Measurements from ENCODE around the gene PIGP. TPM values are rescaled to one million over a fixed set of nuclear protein-coding genes. Genes with fewer than 3 reads are reported as not detected.

The PIGP gene
- total and polyA plus RNA-seq, 9 of the 15 experiments (the other 6 are each of a cell fraction or from before 2014, with no cell fraction given): 18.3 to 122 (median 35.6) TPM

DNA sequence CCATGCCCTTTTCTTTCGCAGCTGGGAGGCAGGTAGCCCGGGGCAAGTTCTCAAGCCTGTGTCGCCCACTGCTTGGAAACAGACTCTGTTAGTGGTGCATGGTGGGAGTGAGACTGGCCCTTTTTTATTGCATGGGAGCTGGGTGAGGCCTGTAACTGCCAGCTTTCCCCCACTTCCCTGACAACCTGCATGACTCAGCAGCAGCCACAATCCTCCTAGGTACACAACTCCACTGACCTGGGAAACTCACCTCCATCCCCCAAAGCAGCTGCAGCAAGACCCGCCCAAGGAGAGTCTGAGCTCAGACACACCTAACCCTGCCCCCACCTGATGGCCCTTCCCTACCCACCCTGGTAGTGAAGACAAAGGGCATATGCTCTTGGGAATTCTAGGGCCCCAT is 25.8 kb downstream of the PIGP start (continued):
- TF ChIP-seq GATAD2B (IDR thresholded peaks at IDR 0.05; ENCODE audit: borderline replicate concordance) (no peak), RFX5 (IDR thresholded peaks at IDR 0.05; ENCODE audit: low read depth, low read length) (no peak), ZNF239 (CRISPR knock-in tag; IDR thresholded peaks at IDR 0.05) (no peak), MAFG (tag; conservative IDR thresholded peaks at IDR 0.05) (peak; percentile 17; the same call in 1 of the 2 replicates), NFE2 (IDR thresholded peaks at IDR 0.05; ENCODE audit: low read depth) (peak; percentile 50)
- TF ChIP-seq, protein P1, sequence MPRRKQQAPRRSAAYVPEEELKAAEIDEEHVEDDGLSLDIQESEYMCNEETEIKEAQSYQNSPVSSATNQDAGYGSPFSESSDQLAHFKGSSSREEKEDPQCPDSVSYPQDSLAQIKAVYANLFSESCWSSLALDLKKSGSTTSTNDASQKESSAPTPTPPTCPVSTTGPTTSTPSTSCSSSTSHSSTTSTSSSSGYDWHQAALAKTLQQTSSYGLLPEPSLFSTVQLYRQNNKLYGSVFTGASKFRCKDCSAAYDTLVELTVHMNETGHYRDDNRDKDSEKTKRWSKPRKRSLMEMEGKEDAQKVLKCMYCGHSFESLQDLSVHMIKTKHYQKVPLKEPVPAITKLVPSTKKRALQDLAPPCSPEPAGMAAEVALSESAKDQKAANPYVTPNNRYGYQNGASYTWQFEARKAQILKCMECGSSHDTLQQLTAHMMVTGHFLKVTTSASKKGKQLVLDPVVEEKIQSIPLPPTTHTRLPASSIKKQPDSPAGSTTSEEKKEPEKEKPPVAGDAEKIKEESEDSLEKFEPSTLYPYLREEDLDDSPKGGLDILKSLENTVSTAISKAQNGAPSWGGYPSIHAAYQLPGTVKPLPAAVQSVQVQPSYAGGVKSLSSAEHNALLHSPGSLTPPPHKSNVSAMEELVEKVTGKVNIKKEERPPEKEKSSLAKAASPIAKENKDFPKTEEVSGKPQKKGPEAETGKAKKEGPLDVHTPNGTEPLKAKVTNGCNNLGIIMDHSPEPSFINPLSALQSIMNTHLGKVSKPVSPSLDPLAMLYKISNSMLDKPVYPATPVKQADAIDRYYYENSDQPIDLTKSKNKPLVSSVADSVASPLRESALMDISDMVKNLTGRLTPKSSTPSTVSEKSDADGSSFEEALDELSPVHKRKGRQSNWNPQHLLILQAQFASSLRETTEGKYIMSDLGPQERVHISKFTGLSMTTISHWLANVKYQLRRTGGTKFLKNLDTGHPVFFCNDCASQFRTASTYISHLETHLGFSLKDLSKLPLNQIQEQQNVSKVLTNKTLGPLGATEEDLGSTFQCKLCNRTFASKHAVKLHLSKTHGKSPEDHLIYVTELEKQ (CRISPR knock-in tag; IDR thresholded peaks at IDR 0.05): no peak

DNA sequence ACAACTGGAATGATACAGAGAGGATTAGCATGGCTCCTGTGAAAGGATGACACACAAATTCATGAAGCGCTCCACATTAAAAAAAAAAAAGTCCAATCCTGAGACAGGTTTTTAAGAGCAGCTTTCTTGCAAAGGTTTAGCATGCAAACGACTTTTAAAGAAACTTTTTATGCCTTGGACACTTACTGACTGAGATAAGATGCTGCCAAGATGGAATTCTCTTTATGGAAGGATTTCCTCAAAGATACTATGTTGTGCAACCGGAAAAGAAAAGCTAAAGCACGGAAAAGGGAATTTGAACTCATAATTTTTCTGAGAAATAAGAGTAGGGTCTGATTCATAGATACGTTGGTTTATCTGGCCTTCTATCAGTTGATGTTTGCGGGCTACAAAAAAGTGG is 27.3 kb downstream of the PIGP start:
- Histone ChIP-seq H3K27ac (ENCODE audit: extremely low read depth, low read depth, low read length) (no peak overlapping the region), H3K4me1 (replicated peaks in 1 of 2; ENCODE audit: control insufficient read depth in 2 of 2, insufficient read depth in 2 of 2, low read length in 2 of 2) (peaks cover 0 to 12% of the 10 kb centered on the region in 2 experiments; a peak in 2 of 5 replicates), H3K9me3 (replicated peaks; ENCODE audit: control insufficient read depth, insufficient read depth, low read depth, low read length) (no peaks in the 10 kb centered on the region), H3K9me1 (ENCODE audit: control insufficient read depth, insufficient read depth, low read length) (no peaks in the 10 kb centered on the region), H3K4me2 (ENCODE audit: insufficient read depth, low read length) (no peak overlapping the region), H4K20me1 (replicated peaks; ENCODE audit: control insufficient read depth, insufficient read depth, low read length) (no peaks in the 10 kb centered on the region), H3K9ac (ENCODE audit: insufficient read depth in 1 of 2, low read depth in 2 of 2, low read length in 2 of 2) (no peak overlapping the region), H3K36me3 (ENCODE audit: control insufficient read depth, insufficient read depth, low read length) (no peaks in the 10 kb centered on the region), H3K79me2 (ENCODE audit: control insufficient read depth, insufficient read depth, low read length) (no peaks in the 10 kb centered on the region), H2AFZ (ENCODE audit: low read depth, low read length) (no peak overlapping the region), H3K4me3 (no peak overlapping the region), H3K27me3 (ENCODE audit: control insufficient read depth in 2 of 2, insufficient read depth in 2 of 2, low read length in 2 of 2) (no peaks in the 10 kb centered on the region)
- intact Hi-C loops (cut with micrococcal nuclease) (no loop called here), in situ Hi-C loops (cut with MboI) (no loop called here)
- FAIRE-seq: no peak
- ATAC-seq: no peak
- no peak for DNase-seq (ENCODE audit: extremely low read depth in 1 of 4, low spot score in 3 of 4)
- ChIA-PET CTCF (ENCODE audit: low intra/inter-chr PET ratio) (no interaction called here), POLR2A (interaction anchor here (0.8 kb wide), 1 partner anchor 34 kb away, joined by 3 read pairs; no protein-coding TSS in a partner anchor)
- no TSS peak for BruUV-seq (replicated peaks)
- 53% methylated on average over 6 of the region's 6 CpGs for WGBS (ENCODE audit: insufficient coverage, low coverage, missing lambda C conversion rate)
- TF ChIP-seq ZNF764 (CRISPR knock-in tag; IDR thresholded peaks at IDR 0.05; ENCODE audit: low read depth) (no peak), HDAC1 (IDR thresholded peaks at IDR 0.05) (no peak), CAMTA2 (CRISPR knock-in tag; conservative IDR thresholded peaks at IDR 0.05) (no peak), MEIS2 (IDR thresholded peaks at IDR 0.05; ENCODE audit: partially characterized antibody) (no peak), MAFG (tag; conservative IDR thresholded peaks at IDR 0.05) (no peak), ZNF121 (CRISPR knock-in tag; conservative IDR thresholded peaks at IDR 0.05) (no peak), SP2 (IDR thresholded peaks at IDR 0.05; ENCODE audit: extremely low read depth, low read depth, low read length, poor library complexity, severe bottlenecking) (no peak), GABPB2 (CRISPR knock-in tag; conservative IDR thresholded peaks at IDR 0.05) (no peak), CBX8 (IDR thresholded peaks at IDR 0.05; ENCODE audit: borderline replicate concordance, extremely low read depth, low read depth, low read length, poor library complexity, severe bottlenecking) (no peak), CHD2 (IDR thresholded peaks at IDR 0.05; ENCODE audit: low read depth, low read length) (no peak)
- TF ChIP-seq, protein P2, sequence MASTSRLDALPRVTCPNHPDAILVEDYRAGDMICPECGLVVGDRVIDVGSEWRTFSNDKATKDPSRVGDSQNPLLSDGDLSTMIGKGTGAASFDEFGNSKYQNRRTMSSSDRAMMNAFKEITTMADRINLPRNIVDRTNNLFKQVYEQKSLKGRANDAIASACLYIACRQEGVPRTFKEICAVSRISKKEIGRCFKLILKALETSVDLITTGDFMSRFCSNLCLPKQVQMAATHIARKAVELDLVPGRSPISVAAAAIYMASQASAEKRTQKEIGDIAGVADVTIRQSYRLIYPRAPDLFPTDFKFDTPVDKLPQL (IDR thresholded peaks at IDR 0.05; ENCODE audit: extremely low read depth, insufficient read length): no peak

Measured in K562 (cell line).